ENCODE measurements around the gene IKZF4.
"Not testable (repeated sequence)": the region's sequence is repeated elsewhere in the genome, so short reads cannot be mapped to it uniquely, and the experiment has no call there.

Gene IKZF4

GRCh38 chr12:56040151-56040550 is 19.3 kb downstream of the IKZF4 start:
- DNase-seq (ENCODE audit: low read depth), result no peak

GRCh38 chr12:56040963-56041551 is 20.2 kb downstream of the IKZF4 start:
- no peak for DNase-seq (ENCODE audit: low read depth)

- peak; percentile 99 for DNase-seq (ENCODE audit: low read depth)
These were observed 20.9 kb downstream of the IKZF4 start, which contains the start of gene RPS26 for GRCh38 chr12:56041552-56042429. Gene RPS26 (plus strand): TSS chr12:56041918. CDS start chr12:56042167, 249 bp downstream.

- DNase-seq (ENCODE audit: low read depth), result not testable (repeated sequence)
These were observed 21.6 kb downstream of the IKZF4 start for GRCh38 chr12:56042430-56042813.

DNA sequence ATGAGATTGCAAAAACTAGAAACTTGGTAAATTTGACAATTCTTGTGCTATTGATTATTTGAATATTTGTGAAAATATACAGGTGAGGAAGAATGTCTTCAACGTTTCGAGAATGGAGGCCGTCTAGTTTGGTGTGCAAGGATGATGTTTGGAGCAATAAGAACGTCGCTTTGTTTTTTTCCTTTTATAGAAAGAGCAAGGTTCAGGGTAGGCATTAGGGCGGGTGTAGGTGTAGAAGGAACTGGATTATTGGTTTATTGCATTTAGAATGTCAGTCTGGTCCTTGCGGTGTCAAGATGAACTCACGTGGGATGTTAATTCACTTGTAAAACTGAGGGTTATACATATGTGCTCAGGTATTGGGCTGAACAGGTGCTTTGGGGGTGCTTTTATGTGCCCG is 22.0 kb downstream of the IKZF4 start:
- no peak for DNase-seq (ENCODE audit: low read depth)

DNA sequence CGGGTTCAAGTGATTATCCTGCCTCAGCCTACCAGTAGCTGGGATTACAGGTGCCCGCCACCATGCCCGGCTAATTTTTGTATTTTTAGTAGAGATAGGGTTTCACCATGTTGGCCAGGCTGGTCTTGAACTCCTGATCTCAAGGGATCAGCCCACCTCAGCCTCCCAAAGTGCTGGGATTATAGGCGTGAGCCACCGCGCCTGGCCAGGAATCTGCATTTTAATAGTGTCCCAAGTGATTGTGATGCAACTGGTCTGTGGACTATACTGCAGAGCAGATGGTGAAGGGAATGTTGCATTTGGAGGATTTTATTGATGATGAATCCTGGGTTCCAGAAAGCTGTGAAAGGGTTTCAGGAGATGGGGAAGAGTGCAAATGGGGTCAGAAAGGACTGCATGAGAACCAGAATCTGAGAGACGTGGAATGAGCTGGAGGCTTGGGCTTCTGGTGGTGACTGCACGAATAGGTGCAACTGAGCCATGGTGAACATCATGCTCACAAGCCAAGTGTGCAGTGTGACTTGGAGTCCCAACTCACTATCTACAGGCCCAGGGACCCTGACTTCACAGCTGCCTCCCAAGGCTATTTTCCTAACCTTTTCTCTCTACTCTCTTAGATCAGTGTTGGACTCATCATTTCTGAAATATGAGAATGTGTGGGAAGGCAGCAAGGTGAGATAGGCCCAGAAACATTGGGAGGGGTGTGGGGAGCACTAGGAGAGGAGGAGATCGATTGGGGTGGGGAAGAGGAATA is 25.4 kb downstream of the IKZF4 start:
- no peak for DNase-seq (ENCODE audit: low read depth)

DNA sequence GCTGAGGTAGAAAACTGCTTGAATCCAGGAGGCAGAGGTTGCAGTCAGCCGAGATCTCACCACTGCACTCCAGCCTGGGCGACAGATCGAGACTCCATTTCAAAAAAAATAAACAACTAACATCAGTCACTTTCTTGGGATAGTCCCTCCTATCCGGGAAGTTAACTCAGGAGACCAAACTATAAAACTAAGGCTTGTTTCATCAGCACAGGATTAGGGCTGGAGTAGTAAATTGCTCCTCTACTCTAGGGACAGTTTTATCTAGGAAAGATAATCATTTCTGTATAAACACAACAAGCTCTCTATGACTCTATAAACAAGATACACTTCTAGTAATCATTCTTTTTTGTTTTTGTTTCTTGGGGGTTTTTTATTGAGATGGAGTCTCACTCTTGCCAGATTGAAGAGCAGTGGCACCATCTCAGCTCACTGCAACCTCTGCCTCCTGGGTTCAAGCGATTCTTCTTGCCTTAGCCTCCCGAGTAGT is 32.6 kb downstream of the IKZF4 start:
- DNase-seq (ENCODE audit: low read depth), result no peak

- DNase-seq (ENCODE audit: low read depth), result not testable (repeated sequence)
These were observed 39.1 kb downstream of the IKZF4 start for GRCh38 chr12:56059964-56060363.

DNA sequence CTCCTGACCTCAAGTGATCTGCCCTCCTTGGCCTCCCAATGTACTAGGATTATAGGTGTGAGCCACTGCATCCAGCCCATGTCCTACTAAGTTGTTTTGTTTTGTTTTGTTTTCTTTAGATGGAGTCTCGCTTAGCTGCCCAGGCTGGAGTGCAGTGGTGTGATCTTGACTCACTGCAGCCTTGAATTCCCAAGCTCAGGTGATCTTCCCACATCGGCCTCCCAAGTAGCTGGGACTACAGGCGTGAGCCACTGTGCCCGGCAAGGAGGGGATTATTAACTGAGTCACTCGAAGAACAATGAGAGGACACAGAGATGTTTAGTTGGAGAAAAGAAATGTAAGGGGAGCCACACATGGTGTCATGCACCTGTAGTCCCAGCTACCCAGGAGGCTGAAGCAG is 41.1 kb downstream of the IKZF4 start:
- DNase-seq (ENCODE audit: low read depth), result no peak

- no peak for DNase-seq (ENCODE audit: low read depth)
These were observed 42.2 kb downstream of the IKZF4 start for GRCh38 chr12:56062996-56063395.

- DNase-seq (ENCODE audit: low read depth), result no peak
These were observed 50.8 kb downstream of the IKZF4 start for GRCh38 chr12:56071648-56072047.

GRCh38 chr12:56074396-56074795 is 53.6 kb downstream of the IKZF4 start:
- DNase-seq (ENCODE audit: low read depth), result no peak

- DNase-seq (ENCODE audit: low read depth), result not testable (repeated sequence)
These were observed 57.1 kb downstream of the IKZF4 start for GRCh38 chr12:56077966-56078365.

DNA sequence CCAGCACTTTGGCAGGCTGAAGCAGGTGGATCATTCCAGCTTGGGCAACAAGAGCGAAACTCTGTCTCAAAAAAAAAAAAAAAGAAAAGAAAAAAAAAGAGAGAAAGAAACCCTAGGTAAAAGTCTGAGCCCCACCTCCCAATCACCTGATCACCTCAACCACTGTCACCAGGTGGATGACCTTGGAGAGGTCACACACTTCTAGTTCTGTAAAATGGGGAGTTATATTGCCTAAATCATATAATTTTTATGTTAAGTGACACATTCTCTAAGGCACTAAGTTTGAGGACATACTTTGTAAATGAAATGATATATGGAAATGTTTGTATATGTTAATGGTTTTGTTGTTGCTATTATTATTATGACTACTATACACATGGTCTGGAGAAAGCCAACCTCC is 57.6 kb downstream of the IKZF4 start:
- no peak for DNase-seq (ENCODE audit: low read depth)

DNA sequence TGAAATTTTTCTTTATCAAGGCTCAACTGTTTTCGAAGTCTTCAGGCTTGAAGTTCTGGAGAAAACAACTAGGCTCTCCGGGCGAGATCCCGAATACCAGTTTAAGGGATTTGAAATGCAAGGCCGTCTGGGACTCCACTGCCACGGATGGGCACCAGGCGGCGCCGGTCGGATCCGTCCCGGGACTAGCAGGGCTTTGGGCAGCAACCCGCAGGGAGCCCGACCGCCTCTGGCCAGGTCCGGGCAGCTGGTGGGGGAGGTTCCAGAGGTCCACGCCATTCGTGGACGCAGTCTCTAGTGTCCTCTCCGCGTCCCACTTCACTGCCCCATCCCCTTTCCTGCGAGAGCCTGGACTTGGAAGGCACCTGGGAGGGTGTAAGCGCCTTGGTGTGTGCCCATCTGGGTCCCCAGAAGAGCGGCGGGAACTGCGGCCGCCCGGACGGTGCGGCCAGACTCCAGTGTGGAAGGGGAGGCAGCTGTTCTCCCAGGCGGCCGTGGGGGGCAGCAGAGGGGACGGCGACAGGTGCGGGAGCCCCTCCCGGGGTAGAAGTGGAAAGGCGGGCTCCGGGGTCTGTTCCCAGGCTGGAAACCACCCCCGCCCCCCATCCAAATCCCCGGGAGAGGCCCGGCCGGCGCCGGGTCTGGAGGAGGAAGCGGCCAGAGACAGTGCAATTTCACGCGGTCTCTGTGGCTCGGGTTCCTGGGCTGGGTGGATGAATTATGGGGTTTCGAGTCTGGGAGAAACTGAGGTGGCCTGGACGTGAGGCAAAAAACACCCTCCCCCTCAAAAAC is 58.3 kb downstream of the IKZF4 start:
- peak; percentile 69 for DNase-seq (ENCODE audit: low read depth)

DNA sequence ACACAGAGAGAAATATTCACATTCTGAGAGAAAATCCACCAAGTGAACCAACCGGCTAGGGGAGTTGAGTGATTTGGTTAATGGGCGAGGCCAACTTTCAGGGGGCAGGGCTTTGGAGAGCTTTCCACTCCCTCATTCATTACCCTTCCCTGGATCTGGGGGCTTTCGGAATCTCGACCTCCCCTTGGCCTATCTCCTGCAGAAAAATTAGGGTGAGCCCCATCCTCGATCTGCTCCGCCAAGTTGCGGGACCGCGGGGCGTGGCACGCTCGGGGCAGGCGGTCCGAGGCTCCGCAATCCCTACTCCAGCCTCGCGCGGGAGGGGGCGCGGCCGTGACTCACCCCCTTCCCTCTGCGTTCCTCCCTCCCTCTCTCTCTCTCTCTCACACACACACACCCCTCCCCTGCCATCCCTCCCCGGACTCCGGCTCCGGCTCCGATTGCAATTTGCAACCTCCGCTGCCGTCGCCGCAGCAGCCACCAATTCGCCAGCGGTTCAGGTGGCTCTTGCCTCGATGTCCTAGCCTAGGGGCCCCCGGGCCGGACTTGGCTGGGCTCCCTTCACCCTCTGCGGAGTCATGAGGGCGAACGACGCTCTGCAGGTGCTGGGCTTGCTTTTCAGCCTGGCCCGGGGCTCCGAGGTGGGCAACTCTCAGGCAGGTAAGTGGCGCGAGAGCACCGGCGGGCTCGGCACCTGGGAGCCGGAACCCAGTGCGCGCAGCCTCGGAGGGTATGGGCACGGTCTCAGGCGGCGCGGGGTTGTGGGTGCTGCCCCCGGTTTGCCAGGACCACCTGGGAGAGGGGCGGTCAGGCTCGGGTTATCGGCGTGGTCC is 59.1 kb downstream of the IKZF4 start, which contains the start of gene ERBB3:
Gene ERBB3 (plus strand): TSS at position 443 of the 833 bp plus-strand sequence. CDS start 136 bp downstream, at position 579.
- DNase-seq (ENCODE audit: low read depth), result peak; percentile 48

DNA sequence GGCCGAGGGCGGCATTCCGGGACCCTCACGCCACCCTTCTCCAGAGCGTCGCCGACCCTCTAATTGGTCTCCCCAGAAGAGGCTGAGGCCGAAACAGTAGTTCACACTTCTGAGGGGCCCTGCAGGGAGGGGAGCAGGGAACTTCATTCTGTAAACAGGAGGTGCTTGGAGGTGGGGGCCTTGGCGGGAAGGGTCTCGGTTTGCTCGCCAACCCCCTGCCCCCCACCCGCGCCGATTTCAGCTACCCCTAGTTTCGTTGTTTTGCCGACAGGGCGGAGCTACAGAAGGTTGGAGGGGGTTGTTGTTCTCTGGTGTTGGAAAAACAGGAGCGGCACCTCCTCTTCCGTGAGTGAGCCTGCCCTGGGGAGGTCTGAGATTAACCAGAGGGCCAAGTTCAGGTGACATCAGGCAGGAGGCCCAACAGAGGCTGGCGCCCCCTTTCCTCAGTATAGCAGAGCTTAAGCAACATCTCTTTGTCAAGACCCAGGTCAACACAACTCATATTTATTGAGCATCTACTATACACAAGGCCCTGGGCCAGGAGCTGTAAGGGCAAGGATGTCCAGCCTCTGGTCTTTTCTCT is 59.8 kb downstream of the IKZF4 start:
- DNase-seq (ENCODE audit: low read depth), result no peak

GRCh38 chr12:56081393-56082347 is 60.8 kb downstream of the IKZF4 start:
- DNase-seq (ENCODE audit: low read depth), result no peak

GRCh38 chr12:56082382-56082781 is 61.5 kb downstream of the IKZF4 start:
- no peak for DNase-seq (ENCODE audit: low read depth)

All from fibroblast of the conjunctiva (primary cell).